Fibroblast of mammary gland (primary cell): ENCODE measurements around the gene SLC30A4.

Source experiments
- DNase-seq: peaks from one replicate; pipeline ENCODE4 v3.0.0-alpha.2; 2010; ENCODE audit warnings: low read depth
- H3K4me3 ChIP-seq: 2 replicates; pipeline ENCODE4 v1.5.1; 2011; ENCODE audit warnings: low read depth, mild to moderate bottlenecking, low read length, moderate library complexity; ENCODE audit not compliant: control insufficient read depth
- TF ChIP-seq, protein P1 (sequence below): conservative IDR thresholded peaks from 2 replicates; pipeline ENCODE4 v1.5.1; 2011; ENCODE audit warnings: low read depth, low read length, inconsistent platforms; ENCODE audit not compliant: control insufficient read depth, insufficient read depth

Gene SLC30A4

GRCh38 chr15:45548753-45549520 lies 26.4 kb upstream of the SLC30A4 start:
- TF ChIP-seq, protein P1, sequence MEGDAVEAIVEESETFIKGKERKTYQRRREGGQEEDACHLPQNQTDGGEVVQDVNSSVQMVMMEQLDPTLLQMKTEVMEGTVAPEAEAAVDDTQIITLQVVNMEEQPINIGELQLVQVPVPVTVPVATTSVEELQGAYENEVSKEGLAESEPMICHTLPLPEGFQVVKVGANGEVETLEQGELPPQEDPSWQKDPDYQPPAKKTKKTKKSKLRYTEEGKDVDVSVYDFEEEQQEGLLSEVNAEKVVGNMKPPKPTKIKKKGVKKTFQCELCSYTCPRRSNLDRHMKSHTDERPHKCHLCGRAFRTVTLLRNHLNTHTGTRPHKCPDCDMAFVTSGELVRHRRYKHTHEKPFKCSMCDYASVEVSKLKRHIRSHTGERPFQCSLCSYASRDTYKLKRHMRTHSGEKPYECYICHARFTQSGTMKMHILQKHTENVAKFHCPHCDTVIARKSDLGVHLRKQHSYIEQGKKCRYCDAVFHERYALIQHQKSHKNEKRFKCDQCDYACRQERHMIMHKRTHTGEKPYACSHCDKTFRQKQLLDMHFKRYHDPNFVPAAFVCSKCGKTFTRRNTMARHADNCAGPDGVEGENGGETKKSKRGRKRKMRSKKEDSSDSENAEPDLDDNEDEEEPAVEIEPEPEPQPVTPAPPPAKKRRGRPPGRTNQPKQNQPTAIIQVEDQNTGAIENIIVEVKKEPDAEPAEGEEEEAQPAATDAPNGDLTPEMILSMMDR, result no peak
- H3K4me3 ChIP-seq, result no peak overlapping the region
- DNase-seq, result peak; percentile 50

GRCh38 chr15:45546789-45547188 lies 24.2 kb upstream of the SLC30A4 start:
- H3K4me3 ChIP-seq, result no peak overlapping the region
- TF ChIP-seq, protein P1, result no peak
- no peak for DNase-seq

- no peak overlapping the region for H3K4me3 ChIP-seq
- TF ChIP-seq, protein P1, result no peak
- DNase-seq, result no peak
Observed at GRCh38 chr15:45544266-45545023, 21.9 kb upstream of the SLC30A4 start.

DNA sequence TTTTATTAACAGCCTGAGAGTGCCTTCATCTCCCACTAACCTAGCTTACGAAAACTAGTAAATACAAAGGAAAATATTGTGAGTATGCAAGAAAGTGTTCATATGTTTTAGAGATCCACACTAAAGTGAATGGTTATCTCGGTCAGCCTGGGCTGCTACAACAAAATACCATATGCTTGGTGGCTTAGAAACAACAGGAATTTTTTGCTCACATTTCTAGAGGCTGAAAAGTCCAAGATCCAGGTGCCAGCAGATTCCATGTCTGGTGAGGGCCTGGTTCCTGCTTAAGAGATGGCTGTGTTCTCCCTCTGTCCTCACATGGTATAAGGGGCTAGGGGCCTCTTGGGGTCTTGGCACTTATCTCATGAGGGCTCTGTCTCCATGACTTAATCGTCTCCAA lies 20.5 kb upstream of the SLC30A4 start:
- no peak for DNase-seq
- TF ChIP-seq, protein P1, result no peak
- H3K4me3 ChIP-seq, result no peak overlapping the region

DNA sequence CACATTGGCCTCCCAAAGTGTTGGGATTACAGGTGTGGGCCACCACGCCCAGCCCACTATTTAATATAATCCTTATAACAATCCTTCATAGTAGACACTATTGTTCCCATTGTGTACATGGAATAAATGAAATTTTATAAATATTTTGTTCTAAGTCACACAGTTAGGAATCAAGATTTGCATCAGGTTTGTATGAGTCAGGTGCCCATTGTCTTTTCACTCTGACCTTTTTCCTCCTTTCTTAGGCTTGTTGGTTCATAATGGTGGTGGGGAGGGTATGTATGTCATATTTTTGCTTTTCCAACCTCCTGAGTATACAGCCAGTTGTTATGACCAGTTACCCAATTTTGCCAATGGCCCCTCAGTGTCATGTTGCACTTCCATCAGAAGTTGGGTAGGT lies 18.0 kb upstream of the SLC30A4 start:
- H3K4me3 ChIP-seq, result no peak overlapping the region
- no peak for DNase-seq
- TF ChIP-seq, protein P1, result no peak

DNA sequence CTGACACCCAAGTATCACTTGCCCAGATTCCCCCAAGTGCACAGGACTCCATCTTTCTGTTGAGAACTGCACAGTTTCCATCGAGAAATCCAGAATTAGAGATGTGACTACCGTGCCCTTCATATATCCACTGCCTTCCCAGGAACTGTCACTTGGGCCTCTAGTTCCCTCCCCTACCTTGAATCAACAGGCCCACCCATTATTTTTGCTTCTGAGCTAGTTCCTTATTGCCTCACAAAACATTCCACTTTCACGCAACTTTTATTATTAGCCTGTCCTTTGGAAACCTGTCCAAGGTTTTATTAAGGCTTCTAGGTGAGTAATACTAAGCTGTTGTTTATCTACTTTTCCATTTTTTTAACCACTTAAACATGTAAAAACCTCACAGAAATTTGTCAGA lies 17.1 kb upstream of the SLC30A4 start:
- H3K4me3 ChIP-seq, result no peak overlapping the region
- no peak for DNase-seq
- TF ChIP-seq, protein P1, result no peak
